Stimulated activated CD8-positive, alpha-beta memory T cell treated with anti-CD3 and anti-CD28 coated beads, Interleukin-4, amount 100 ng/mL, for 48 hours (primary cell): ENCODE results near the gene NELFCD.
"Not testable (repeated sequence)": the region's sequence is repeated elsewhere in the genome, so short reads cannot be mapped to it uniquely, and the experiment has no call there.

ENCODE experiments used
- DNase-seq: peaks from one replicate; pipeline ENCODE4 v3.0.0-alpha.2; 2020

Gene NELFCD

GRCh38 chr20:58975353-58975752 is 5.7 kb upstream of the NELFCD start:
- no peak for DNase-seq

- DNase-seq = no peak
Observed at GRCh38 chr20:58976061-58976730, 4.9 kb upstream of the NELFCD start.

GRCh38 chr20:58978351-58979190 is 2.5 kb upstream of the NELFCD start:
- no peak for DNase-seq

GRCh38 chr20:58981628-58982364 is 740 bp downstream of the NELFCD start:
- peak; percentile 40 for DNase-seq

GRCh38 chr20:58982406-58983114 is 1.5 kb downstream of the NELFCD start:
- no peak for DNase-seq

- not testable (repeated sequence) for DNase-seq
Observed at GRCh38 chr20:58983115-58983468, 2.0 kb downstream of the NELFCD start.

- DNase-seq = no peak
Observed at GRCh38 chr20:58984691-58985090, 3.6 kb downstream of the NELFCD start.

GRCh38 chr20:58985656-58986055 is 4.6 kb downstream of the NELFCD start:
- no peak for DNase-seq

GRCh38 chr20:58986286-58986967 is 5.4 kb downstream of the NELFCD start:
- no peak for DNase-seq

- no peak for DNase-seq
Observed at GRCh38 chr20:58986968-58987517, 6.0 kb downstream of the NELFCD start.

- DNase-seq = no peak
Observed at GRCh38 chr20:58987790-58988564, 6.9 kb downstream of the NELFCD start.

GRCh38 chr20:58988565-58988882 is 7.5 kb downstream of the NELFCD start:
- no peak for DNase-seq

GRCh38 chr20:58989196-58989595 is 8.1 kb downstream of the NELFCD start:
- DNase-seq = peak; percentile 14

- no peak for DNase-seq
Observed at GRCh38 chr20:58990651-58991445, 9.8 kb downstream of the NELFCD start.

GRCh38 chr20:58991715-58992114 is 10.7 kb downstream of the NELFCD start:
- DNase-seq = no peak

GRCh38 chr20:58992911-58993310 is 11.9 kb downstream of the NELFCD start:
- no peak for DNase-seq

- no peak for DNase-seq
Observed at GRCh38 chr20:58993332-58994248, 12.5 kb downstream of the NELFCD start.

- no peak for DNase-seq
Observed at GRCh38 chr20:58994390-58995159, 13.5 kb downstream of the NELFCD start.
